Measurements from ENCODE around the gene EVX2.
A peak's percentile ranks its signal among the peaks of the same experiment; 100 is the strongest.

The EVX2 gene

DNA sequence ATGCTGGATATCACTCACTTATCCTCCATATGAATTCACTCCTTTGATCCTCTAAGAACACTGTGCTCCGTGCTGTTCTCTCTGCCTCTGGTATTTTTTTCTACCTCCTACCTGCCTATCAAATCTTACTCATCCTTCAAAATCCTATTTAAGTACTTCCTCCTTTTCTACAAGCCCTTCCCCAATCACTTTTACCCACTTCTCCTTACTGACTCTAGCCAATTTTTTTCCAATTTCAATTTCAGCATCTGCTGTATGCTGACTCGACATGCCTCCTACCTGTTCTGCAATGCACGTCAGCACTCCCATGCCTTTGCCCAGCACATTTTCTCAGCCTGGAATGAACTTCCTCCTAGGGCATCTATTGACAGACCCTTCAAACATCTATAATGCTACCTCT, 44.4 kb downstream of the EVX2 start:
- peak; percentile 23 for DNase-seq

DNA sequence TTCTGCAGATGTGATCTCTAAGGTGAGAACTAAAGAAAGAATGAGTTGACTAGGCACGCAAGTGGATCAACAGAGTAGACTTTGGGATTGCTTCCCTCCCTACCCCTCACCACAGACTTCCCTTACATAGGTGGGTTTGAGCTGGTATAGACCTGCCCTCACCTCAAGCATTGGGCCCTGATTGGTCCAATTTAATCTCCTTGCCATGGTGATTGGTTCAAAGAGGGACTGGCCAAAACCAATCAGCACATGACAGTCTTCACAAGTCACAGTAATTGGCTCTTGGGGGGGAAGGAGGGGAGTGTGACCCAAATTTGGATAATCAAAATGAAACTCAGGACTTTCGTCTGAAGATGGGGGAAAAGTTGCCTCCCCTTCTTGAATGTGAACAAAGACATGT, 45.1 kb downstream of the EVX2 start:
- no peak for DNase-seq

DNA sequence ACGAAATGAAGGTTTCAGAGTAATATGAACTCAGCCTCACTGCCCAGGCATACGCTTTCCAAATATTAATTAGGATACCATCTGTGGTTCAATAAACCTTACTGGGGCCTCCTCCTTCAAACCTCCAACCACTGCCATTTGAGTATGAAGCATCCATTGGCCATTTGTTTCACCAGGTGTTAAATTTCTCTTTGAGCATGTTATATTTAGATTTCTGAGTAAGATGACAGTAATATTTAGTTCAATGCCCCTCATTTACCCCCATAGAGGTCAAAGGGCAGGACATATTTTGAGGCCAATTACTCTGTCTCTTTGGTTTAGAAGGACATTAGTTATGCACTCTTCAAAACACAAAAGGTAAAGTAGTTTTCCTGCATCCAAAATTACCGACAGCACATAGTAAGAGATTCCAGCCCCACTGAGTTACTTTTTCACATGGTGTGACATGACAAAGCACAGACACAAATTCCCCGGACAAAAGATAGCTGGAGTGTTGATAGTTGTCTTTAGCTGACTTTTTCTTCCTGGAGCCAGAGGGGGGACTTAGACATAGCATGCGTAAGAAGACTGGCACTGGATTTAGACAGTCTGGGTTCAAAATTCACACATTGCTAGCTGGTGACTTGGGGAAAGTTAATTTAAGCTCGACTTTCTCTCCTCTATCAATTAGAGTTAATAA, 48.6 kb downstream of the EVX2 start:
- no peak for DNase-seq

DNA sequence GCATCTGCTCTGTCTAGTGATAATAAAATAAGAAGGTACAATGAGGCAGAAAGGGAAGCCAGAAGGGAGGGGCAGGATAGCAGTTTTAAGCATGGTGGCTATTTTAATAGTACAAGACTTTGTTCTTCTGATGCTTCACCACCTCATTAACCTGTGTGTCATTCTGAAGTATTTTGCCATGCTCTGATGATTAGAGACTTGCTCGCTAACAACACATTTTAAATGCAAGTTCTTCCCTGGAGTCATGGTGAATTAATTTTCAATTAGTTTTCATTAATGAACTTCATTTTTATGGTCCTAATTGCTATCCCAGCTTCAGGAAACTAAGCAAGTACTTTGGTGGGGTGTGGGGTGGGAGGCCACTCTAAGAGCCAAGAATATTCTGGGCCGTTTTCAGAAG, 56.0 kb downstream of the EVX2 start:
- no peak for DNase-seq
